Measurements from ENCODE around the gene RASSF5.

DNA sequence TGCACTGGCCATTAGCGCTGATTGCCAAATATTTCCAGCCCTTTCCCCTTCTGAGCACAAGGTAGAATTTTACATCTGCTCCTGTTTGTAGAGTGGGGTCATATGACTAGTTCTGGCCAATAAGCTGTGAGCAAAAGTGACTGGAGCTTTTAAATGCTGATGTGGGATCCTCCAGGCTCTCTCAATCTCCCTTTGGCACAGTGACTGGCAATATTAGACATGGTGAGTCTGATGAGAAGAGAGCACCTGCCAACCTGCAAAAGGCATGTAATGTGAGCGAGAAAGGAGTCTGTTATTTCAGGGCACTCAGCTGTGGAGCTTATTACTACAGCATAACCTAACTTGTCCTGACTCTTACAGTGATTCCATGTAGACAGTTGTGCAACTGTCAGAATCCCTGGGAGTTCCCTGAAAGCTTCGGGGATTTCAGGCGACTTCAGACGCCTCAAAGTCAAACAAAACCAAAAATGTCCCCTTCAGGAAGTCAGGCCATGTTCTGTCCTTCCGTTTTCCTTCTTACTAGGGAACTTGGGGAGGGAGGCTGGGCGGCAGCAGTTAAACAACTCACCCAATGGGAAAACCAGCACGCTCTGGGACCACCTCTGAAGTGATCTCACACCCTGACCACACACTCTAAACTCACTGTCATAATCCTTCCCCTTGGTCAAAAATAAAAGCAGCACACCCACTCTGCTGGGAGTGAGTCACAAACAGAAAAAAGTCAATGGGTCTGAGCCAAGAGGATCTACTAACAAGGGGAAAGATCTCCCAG lies 3.6 kb upstream of the RASSF5 start:
- no peak for TF ChIP-seq POLR2AphosphoS5 (IDR thresholded peaks at IDR 0.05)
- TF ChIP-seq, protein P1, sequence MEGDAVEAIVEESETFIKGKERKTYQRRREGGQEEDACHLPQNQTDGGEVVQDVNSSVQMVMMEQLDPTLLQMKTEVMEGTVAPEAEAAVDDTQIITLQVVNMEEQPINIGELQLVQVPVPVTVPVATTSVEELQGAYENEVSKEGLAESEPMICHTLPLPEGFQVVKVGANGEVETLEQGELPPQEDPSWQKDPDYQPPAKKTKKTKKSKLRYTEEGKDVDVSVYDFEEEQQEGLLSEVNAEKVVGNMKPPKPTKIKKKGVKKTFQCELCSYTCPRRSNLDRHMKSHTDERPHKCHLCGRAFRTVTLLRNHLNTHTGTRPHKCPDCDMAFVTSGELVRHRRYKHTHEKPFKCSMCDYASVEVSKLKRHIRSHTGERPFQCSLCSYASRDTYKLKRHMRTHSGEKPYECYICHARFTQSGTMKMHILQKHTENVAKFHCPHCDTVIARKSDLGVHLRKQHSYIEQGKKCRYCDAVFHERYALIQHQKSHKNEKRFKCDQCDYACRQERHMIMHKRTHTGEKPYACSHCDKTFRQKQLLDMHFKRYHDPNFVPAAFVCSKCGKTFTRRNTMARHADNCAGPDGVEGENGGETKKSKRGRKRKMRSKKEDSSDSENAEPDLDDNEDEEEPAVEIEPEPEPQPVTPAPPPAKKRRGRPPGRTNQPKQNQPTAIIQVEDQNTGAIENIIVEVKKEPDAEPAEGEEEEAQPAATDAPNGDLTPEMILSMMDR (IDR thresholded peaks at IDR 0.05) = no peak
- TF ChIP-seq POLR2A (IDR thresholded peaks at IDR 0.05; ENCODE audit: low read depth) = no peak
- no peak for TF ChIP-seq EP300 (IDR thresholded peaks at IDR 0.05)
